ENCODE measurements around the gene LRRC47.

Gene LRRC47

GRCh38 chr1:3836421-3836820 is 40.1 kb upstream of the LRRC47 start:
- Histone ChIP-seq H3K27me3 (ENCODE audit: insufficient read depth, low read length) (no peaks in the 10 kb centered on the region), H3F3A (ENCODE audit: insufficient read depth, low read length) (no peaks in the 10 kb centered on the region), H3K4me2 (ENCODE audit: low read length) (no peak overlapping the region), H3K4me1 (ENCODE audit: insufficient read depth, low read length, severe bottlenecking) (no peaks in the 10 kb centered on the region), H3K79me2 (ENCODE audit: insufficient read depth, low read length) (no peaks in the 10 kb centered on the region), H4K20me1 (ENCODE audit: insufficient read depth, low read length) (no peaks in the 10 kb centered on the region), H3K9ac (ENCODE audit: low read length) (no peak overlapping the region), H2AFZ (ENCODE audit: low read length) (no peak overlapping the region), H3K27ac (ENCODE audit: low read depth, low read length, poor library complexity, severe bottlenecking) (no peak overlapping the region), H3K9me3 (ENCODE audit: low read length) (peaks cover 9% of the 10 kb centered on the region), H3K36me3 (ENCODE audit: insufficient read depth, low read length) (peaks cover 83% of the 10 kb centered on the region), H3K9me2 (ENCODE audit: low read depth, low read length) (no peaks in the 10 kb centered on the region), H3K4me3 (ENCODE audit: low read depth, low read length, poor library complexity, severe bottlenecking) (no peak overlapping the region)
- TF ChIP-seq, protein P1, sequence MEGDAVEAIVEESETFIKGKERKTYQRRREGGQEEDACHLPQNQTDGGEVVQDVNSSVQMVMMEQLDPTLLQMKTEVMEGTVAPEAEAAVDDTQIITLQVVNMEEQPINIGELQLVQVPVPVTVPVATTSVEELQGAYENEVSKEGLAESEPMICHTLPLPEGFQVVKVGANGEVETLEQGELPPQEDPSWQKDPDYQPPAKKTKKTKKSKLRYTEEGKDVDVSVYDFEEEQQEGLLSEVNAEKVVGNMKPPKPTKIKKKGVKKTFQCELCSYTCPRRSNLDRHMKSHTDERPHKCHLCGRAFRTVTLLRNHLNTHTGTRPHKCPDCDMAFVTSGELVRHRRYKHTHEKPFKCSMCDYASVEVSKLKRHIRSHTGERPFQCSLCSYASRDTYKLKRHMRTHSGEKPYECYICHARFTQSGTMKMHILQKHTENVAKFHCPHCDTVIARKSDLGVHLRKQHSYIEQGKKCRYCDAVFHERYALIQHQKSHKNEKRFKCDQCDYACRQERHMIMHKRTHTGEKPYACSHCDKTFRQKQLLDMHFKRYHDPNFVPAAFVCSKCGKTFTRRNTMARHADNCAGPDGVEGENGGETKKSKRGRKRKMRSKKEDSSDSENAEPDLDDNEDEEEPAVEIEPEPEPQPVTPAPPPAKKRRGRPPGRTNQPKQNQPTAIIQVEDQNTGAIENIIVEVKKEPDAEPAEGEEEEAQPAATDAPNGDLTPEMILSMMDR (IDR thresholded peaks at IDR 0.05; ENCODE audit: low read length) = no peak
- no peak for TF ChIP-seq EZH2 (IDR thresholded peaks at IDR 0.05; ENCODE audit: borderline replicate concordance, low read length)

DNA sequence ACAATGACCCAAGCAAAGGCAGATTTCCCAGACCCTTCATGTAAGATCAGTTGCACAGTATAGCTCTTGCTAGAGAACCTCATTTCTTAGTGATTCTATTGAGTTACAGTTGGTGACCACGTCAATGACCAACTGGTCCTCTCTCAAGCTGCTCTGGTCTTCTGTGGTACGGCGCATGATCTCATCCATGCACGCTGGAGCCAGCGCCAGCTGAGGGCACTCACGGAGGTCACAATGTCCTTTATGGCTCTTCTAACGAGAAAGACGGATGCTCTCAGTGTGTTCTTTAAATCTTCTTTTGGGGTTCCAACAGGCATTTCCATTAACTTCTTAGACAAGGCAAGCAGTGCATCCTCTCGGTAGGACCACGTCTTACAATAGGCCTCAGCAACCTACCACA is 38.4 kb upstream of the LRRC47 start:
- Histone ChIP-seq H3K79me2 (ENCODE audit: insufficient read depth, low read length) (no peaks in the 10 kb centered on the region), H3K27me3 (ENCODE audit: insufficient read depth, low read length) (no peaks in the 10 kb centered on the region), H3K9me3 (ENCODE audit: low read length) (peaks cover 9% of the 10 kb centered on the region), H3K27ac (ENCODE audit: low read depth, low read length, poor library complexity, severe bottlenecking) (no peak overlapping the region), H3K9ac (ENCODE audit: low read length) (no peak overlapping the region), H3F3A (ENCODE audit: insufficient read depth, low read length) (no peaks in the 10 kb centered on the region), H3K4me2 (ENCODE audit: low read length) (no peak overlapping the region), H3K4me1 (ENCODE audit: insufficient read depth, low read length, severe bottlenecking) (no peaks in the 10 kb centered on the region), H3K9me2 (ENCODE audit: low read depth, low read length) (no peaks in the 10 kb centered on the region), H3K36me3 (ENCODE audit: insufficient read depth, low read length) (peaks cover 85% of the 10 kb centered on the region), H2AFZ (ENCODE audit: low read length) (no peak overlapping the region), H4K20me1 (ENCODE audit: insufficient read depth, low read length) (no peaks in the 10 kb centered on the region), H3K4me3 (ENCODE audit: low read depth, low read length, poor library complexity, severe bottlenecking) (no peak overlapping the region)
- TF ChIP-seq EZH2 (IDR thresholded peaks at IDR 0.05; ENCODE audit: borderline replicate concordance, low read length) = no peak
- TF ChIP-seq, protein P1 (IDR thresholded peaks at IDR 0.05; ENCODE audit: low read length) = no peak

DNA sequence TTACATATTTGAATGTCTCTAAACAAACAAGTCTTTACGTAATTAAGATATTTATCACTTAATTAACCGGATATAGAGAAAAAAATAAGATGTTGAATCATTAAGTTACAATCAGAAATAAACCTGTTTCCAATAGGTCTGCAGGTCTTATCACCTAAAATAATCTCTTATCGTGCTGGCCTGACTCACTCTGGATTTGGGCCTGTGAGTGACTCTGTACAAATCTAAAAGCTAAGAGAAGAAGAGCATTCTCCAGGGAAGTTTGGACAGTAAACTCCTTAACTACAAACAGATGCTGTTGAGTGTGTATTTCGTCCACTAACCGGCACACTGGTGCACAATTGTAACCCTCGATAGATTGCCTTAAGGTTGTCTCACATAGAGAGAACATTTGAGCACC is 35.4 kb upstream of the LRRC47 start:
- no peaks in the 10 kb centered on the region for H4K20me1 ChIP-seq (ENCODE audit: insufficient read depth, low read length)
- H3F3A ChIP-seq (ENCODE audit: insufficient read depth, low read length) = no peaks in the 10 kb centered on the region
- H3K4me3 ChIP-seq (ENCODE audit: low read depth, low read length, poor library complexity, severe bottlenecking) = no peak overlapping the region
- H2AFZ ChIP-seq (ENCODE audit: low read length) = no peak overlapping the region
- no peaks in the 10 kb centered on the region for H3K9me2 ChIP-seq (ENCODE audit: low read depth, low read length)
- no peak overlapping the region for H3K9ac ChIP-seq (ENCODE audit: low read length)
- H3K4me1 ChIP-seq (ENCODE audit: insufficient read depth, low read length, severe bottlenecking) = no peaks in the 10 kb centered on the region
- no peaks in the 10 kb centered on the region for H3K27me3 ChIP-seq (ENCODE audit: insufficient read depth, low read length)
- TF ChIP-seq, protein P1 (IDR thresholded peaks at IDR 0.05; ENCODE audit: low read length) = no peak
- TF ChIP-seq EZH2 (IDR thresholded peaks at IDR 0.05; ENCODE audit: borderline replicate concordance, low read length) = no peak
- H3K27ac ChIP-seq (ENCODE audit: low read depth, low read length, poor library complexity, severe bottlenecking) = no peak overlapping the region
- H3K4me2 ChIP-seq (ENCODE audit: low read length) = no peak overlapping the region
- no peaks in the 10 kb centered on the region for H3K79me2 ChIP-seq (ENCODE audit: insufficient read depth, low read length)
- H3K36me3 ChIP-seq (ENCODE audit: insufficient read depth, low read length) = peaks cover 78% of the 10 kb centered on the region
- H3K9me3 ChIP-seq (ENCODE audit: low read length) = no peaks in the 10 kb centered on the region

All from OCI-LY1 (cell line).